CD4-positive, alpha-beta T cell treated with Interleukin-6 at 100 ng/mL for 8 hours (primary cell): Measurements from ENCODE around the gene RYR2.

Experiments
- DNase-seq: peaks from one replicate; pipeline ENCODE4 v3.0.0-alpha.2; 2020; ENCODE audit warnings: mixed read lengths, low spot score

Gene RYR2

GRCh38 chr1:237041795-237042525, at the start of gene RYR2:
RYR2 (plus strand) TSS chr1:237042184; CDS start chr1:237042522, 338 bp downstream.
- DNase-seq, result no peak

GRCh38 chr1:236992449-236992848, 49.5 kb upstream of the RYR2 start:
- DNase-seq, result no peak

- DNase-seq, result no peak
Observed at GRCh38 chr1:236994450-236994849, 47.5 kb upstream of the RYR2 start.

GRCh38 chr1:236997361-236997760, 44.6 kb upstream of the RYR2 start:
- no peak for DNase-seq

GRCh38 chr1:236997882-236998281, 44.1 kb upstream of the RYR2 start:
- DNase-seq, result no peak

GRCh38 chr1:236998546-236998945, 43.4 kb upstream of the RYR2 start:
- no peak for DNase-seq

GRCh38 chr1:237000191-237000590, 41.8 kb upstream of the RYR2 start:
- DNase-seq, result no peak

- no peak for DNase-seq
Observed at GRCh38 chr1:237003516-237003915, 38.5 kb upstream of the RYR2 start.

- no peak for DNase-seq
Observed at GRCh38 chr1:237004116-237004515, 37.9 kb upstream of the RYR2 start, which contains the start of gene MT1HL1. MT1HL1 (minus strand) TSS chr1:237004441; CDS start chr1:237004372, 69 bp downstream.

- DNase-seq, result no peak
Observed at GRCh38 chr1:237005674-237006073, 36.3 kb upstream of the RYR2 start.

GRCh38 chr1:237007147-237007881, 34.7 kb upstream of the RYR2 start:
- no peak for DNase-seq

- DNase-seq, result no peak
Observed at GRCh38 chr1:237009611-237010010, 32.4 kb upstream of the RYR2 start.

- DNase-seq, result no peak
Observed at GRCh38 chr1:237011432-237011831, 30.6 kb upstream of the RYR2 start.

- DNase-seq, result no peak
Observed at GRCh38 chr1:237012361-237012760, 29.6 kb upstream of the RYR2 start.

GRCh38 chr1:237012788-237013383, 29.1 kb upstream of the RYR2 start:
- no peak for DNase-seq

- no peak for DNase-seq
Observed at GRCh38 chr1:237013608-237014007, 28.4 kb upstream of the RYR2 start.

- DNase-seq, result no peak
Observed at GRCh38 chr1:237016626-237017025, 25.4 kb upstream of the RYR2 start.

- no peak for DNase-seq
Observed at GRCh38 chr1:237018896-237019295, 23.1 kb upstream of the RYR2 start.

GRCh38 chr1:237025358-237026074, 16.5 kb upstream of the RYR2 start:
- DNase-seq, result no peak

- no peak for DNase-seq
Observed at GRCh38 chr1:237029240-237029639, 12.7 kb upstream of the RYR2 start.

GRCh38 chr1:237029850-237030535, 12.0 kb upstream of the RYR2 start:
- no peak for DNase-seq

- DNase-seq, result no peak
Observed at GRCh38 chr1:237031480-237031879, 10.5 kb upstream of the RYR2 start.
